ENCODE measurements around the gene SNTA1.
"Not testable (repeated sequence)": the region's sequence is repeated elsewhere in the genome, so short reads cannot be mapped to it uniquely, and the experiment has no call there.

Gene SNTA1

DNA sequence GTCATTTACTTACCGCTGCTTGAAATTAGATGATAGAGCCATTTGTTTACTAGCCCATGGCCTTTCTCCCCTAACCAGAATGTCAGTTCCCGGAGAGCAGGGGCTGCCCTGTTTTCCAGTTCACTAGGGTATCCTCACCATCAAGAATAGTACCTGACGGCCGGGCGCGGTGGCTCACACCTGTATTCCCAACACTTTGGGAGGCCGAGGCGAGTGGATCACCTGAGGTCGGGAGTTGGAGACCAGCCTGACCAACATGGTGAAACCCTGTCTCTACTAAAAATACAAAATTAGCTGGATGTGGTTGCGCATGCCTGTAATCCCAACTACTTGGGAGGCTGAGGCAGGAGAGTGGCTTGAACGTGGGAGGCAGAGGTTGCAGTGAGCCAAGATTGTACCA is 19.7 kb downstream of the SNTA1 start:
- not testable (repeated sequence) for DNase-seq

DNA sequence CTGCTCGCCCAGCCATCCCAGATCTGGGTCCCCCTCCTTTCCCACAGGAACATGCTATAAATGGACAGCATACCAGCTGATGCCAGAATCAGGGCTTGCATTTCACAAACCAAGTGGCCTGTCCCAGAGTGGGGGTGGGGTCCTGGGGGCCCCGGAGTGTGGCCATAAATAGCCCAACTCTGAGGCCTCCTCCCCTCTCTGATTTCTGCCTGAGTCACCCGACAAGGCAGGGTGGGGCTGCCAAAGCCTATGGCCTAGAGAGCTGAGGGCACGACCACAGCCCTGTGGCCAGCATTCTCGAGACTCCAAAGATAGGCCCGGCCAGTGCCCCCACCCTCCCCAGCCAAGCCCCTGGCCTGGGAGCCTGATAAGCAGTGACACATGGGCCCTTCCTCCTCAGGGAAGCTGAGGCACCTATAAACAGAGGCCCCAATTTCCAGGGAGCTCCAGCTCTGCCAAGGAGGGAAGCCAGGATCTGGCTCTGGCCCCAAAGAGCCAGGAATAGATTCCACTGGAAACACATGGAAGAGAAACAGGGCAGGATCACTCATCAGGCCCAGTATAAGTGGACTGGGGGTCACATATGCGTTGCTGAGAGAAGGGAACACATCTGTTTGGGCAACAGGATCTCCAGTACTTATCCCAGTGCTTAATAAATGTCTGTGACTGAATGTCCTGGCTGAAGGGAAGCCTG is 20.3 kb downstream of the SNTA1 start:
- DNase-seq, result no peak

DNA sequence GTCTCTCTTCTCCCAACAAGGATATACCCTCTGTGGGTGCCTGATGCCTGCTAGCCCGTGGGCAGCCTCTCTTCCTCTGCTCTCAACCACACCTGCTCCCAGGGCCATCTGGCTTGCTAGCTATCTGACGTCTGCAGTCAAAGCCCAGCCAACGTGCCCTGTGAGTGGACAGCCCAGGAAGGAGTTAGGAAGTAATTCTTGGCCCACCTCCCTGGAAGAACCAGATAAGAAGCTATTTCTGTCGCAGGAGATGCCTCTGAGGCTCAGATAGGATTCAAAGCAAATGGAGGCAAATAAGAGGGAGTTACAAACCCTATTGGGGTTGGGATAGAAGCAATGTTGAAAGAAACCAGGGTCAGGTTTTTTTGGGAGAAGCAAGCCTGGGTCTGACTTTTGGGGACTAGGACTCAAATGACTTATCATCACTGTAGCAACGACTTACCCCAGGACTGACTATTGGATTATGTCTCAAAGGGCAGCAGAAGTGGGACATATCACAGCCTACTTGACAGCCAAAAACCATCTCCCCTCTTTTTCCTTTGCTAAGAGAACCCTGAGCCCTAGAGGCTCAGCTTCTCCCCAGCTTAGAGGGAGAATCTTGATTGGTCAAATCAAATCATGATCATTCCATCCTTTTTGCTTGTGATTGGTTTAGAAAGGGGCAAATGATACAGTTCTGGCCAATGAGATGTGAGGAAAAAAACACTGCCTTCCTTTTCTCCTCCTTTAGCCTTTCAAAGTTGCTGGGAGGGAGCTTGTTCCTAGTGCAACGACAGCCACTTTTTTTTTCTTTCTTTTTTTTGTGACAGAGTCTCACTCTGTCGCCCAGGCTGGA is 24.2 kb downstream of the SNTA1 start:
- DNase-seq, result no peak

GRCh38 chr20:33418033-33418432 is 25.5 kb downstream of the SNTA1 start:
- no peak for DNase-seq

- no peak for DNase-seq
Measured at GRCh38 chr20:33415948-33416347, 27.6 kb downstream of the SNTA1 start.

GRCh38 chr20:33412484-33412838 is 31.1 kb downstream of the SNTA1 start:
- DNase-seq, result no peak

DNA sequence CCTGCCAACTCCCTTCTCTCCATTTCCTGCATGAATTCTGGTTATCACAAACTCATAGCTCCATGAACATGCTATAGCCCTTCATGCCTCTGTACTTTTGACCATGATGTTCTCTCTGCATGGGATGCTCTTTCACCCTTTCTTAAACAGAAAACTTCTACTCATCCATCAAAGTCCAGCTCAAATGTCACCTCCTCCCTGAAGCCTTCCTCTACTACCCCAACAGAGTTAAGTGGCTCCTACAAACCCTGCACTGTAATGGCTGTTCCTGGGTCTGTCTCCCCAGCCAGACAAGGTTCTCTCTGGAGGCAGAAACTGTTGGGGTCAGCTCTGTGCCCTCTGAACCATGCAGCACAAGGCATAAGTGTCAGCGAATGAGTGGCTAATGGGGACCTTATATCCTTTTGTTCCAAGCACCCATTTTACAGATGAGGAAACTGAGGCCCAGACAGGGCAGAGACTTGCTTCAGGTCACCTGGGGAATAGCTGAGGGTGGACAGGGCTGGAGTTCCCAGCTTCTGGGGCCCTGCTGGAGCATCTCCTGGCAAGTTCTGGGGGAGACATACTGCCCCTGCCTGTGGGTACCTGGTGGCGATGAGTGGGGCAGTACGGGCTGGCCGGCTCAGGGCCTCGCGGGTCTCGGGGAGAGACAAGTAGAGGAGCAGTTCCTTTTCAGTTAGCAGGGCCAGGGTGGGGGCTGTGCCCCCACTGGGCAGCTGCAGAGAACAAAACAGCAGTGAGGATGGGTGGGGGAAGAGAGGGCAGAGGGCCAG is 31.7 kb downstream of the SNTA1 start:
- DNase-seq, result no peak

DNA sequence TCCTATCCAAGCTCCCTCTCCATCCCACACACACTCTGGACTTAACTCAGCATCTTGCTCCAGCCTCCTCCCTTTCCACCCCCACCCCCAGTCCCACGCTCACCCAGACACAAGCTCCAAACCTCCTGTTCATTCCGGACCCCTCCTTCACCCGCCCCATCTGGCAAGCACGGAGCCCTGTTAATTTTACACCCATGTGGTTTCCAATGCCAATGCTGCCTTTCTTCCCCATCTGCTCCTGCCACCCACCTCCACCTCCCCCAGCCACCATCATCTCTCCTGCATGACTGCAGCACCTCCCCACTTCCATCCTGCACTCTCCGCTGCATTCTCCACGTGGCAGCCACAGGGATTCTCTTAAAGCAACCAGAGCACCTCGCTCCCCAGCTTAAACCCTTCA is 32.3 kb downstream of the SNTA1 start:
- DNase-seq, result no peak

- no peak for DNase-seq
Measured at GRCh38 chr20:33410081-33410742, 33.4 kb downstream of the SNTA1 start.

DNA sequence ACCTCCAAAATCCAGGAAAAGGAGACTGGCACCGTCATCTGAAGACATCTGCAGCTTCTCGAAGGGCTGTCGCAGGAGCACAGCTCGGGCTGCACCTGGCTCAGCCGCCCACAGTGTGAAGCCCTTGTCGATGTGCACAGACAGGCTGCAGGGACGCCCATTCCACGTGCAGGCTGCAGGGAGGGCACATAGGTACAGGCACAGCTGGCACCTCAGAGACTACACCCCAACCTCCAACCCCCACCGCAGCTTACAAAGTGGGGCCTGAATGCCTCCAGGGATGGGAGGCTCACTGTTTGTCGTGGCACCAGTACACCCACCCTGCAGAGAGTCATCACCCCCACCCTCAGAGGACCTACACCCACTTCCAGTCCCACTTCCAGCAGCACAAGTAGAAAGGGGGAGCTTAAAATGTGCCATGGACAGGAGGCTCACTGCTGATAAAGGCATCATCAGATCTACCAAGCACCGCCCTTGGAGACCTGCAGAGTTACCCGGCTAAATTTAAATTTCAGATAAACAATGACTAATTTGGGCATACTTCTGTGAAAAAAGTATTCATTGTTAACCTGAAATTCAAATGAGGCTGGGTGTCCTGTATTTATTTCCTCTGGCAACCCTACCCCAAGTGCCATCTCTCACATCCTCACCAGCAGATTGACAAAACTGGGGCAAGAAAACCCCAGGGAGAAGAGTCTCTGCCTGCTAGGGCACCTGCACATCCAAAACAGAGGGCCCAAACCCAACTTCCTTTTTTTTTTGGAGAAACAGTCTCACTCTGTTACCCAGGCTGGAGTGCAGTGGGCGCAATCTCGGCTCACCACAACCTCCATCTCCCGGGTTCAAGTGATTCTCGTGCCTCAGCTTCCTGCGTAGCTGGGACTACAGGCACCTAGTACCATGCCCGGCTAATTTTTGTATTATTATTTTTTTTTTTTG is 34.6 kb downstream of the SNTA1 start:
- DNase-seq, result no peak

DNA sequence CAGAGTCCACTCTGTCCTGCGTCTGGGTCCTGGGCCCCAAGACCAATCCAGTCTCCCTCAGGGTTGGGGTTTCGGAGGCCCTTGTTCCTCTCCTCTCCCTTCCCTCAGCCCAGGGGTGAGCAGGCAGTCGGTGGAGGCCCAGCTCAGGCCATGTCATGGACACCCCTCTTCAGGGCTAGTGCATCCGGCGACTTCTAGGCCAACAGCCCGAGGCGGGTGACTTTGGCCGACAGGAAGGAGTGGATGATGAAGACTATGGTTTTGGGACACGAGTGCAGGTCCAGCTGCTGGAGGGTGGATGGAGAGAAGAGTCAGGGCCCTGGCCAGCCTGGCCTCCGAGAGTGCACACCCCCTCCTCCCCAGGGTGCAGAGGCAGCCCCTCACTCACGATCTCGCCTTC is 35.2 kb downstream of the SNTA1 start:
- no peak for DNase-seq

DNA sequence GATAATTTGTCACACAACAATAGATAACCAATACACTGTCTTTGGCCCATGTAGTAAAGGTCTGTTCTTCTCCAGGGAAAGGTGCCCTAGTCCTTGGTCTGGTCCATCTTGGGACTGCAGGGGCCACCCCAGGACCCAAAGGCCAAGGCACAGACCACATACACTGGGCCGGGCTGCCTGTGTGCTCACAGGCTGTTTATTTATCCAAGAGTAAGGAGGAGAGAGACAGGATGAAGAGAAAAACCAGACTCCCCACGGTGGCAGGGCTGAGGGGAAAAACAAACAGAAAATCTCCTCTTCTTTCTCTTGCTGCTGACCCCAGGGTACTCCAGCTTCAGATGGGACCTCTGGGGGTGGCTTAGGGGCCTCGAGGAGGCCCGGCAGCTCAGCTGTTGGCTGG is 35.8 kb downstream of the SNTA1 start:
- no peak for DNase-seq

DNA sequence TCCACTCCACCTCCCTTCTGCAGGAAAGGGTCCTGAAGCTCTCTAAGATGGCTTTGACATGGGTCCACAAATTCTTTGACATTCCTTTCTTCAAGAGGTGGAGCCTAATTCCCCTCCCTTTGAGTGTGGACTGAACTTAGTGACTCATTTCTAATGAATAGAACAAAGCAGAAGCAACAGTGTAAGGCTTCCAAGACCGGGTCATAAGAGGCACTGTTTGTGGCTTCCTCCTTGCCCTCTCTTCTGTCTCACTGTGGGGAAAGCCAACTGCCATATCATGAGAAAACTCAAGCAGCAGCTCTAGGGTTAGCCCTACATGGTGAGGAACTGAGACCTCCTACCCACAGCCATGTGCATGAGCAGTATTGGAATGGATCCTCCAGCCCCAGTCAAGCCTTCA is 36.3 kb downstream of the SNTA1 start:
- no peak for DNase-seq

- no peak for DNase-seq
Measured at GRCh38 chr20:33404281-33404680, 39.3 kb downstream of the SNTA1 start.

DNA sequence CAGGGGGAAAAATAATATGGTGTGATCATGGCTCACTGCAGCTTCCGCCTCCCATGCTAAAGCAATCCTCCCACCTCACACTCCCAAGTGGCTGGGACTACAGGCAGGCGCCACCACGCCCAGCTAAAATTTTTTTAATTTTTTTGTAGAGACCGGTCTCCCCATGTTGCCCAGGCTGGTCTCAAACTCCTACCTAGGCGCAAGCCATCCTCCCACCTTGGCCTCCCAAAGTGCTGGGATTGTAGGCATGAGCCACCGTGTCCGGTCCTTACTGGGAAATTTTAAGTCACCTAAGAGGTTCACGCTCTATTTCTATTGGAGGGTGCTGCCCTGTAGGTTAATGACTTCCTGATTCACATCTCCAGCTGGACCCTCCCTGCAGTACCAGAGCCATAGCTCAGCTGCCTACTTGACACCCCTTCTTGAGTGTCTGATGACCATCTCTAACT is 41.6 kb downstream of the SNTA1 start:
- no peak for DNase-seq

- DNase-seq, result peak; percentile 70
Measured at GRCh38 chr20:33401184-33401920, 42.2 kb downstream of the SNTA1 start, which contains the start of gene CDK5RAP1. Gene CDK5RAP1, minus strand, starts transcription at chr20:33401519. Its CDS starts 4,455 bp downstream, at chr20:33397064.

DNA sequence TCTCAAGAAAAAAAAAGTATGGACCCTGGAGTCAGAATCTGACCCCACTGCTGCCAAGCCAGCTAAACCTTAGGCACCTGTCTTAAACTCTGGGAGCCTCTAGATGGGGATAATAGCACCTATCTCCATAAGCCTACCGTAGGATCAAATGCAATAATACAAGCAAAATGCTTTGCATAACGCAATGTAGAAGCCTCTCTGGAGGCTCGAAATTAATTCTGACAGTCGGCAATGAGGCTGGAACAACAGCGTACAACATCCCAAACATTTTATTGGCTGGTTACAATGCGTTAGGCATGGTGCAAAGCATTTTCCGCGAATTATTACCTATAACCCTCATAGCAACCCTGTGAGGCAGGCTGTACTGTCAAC is 42.8 kb downstream of the SNTA1 start:
- no peak for DNase-seq

GRCh38 chr20:33399924-33400323 is 43.6 kb downstream of the SNTA1 start:
- no peak for DNase-seq

DNA sequence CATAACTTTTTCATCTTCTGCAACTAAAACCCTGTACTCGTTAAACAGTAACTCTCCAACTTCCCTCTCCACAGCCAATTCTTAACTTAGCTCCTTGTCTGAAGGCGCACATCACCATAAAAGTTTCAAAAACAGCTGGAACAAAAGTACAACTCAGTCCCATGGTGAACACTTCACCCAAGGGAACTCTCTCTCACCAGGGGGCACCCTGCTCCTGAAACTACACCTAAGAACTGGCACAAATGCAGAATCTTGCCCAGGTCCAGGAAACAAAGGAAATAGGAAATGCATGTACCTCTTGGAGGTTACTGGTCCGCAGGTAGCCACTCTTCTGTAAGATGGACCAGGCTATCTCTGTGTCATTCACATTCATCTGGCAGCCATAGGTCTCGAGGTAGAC is 48.8 kb downstream of the SNTA1 start:
- no peak for DNase-seq

DNA sequence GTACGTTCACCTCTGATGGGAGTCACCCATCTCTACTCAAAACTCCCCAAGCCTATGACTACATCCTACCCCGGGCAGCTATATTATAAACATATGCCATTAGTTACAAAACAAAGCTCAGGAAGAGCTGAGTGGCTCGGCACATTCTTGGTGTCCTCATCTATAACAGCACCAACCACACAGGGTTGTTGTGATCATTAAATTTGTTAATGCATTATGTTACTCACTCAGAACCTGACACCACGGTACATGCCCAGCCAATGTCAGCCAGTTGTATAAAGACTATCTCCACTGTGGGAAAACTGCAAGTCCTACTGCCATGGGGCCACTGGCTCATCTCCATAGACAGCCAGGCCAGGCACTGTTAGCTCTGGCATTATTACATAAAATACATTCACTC is 50.0 kb downstream of the SNTA1 start:
- DNase-seq, result no peak
